ENCODE results near the gene DOCK2.
"Not testable (repeated sequence)": the region's sequence is repeated elsewhere in the genome, so short reads cannot be mapped to it uniquely, and the experiment has no call there.

Gene DOCK2

GRCh38 chr5:169913479-169913878 is 276.4 kb downstream of the DOCK2 start:
- no peak for DNase-seq

GRCh38 chr5:169914766-169915165 is 277.7 kb downstream of the DOCK2 start:
- DNase-seq = no peak

- no peak for DNase-seq
Observed at GRCh38 chr5:169917500-169917899, 280.4 kb downstream of the DOCK2 start.

- DNase-seq = no peak
Observed at GRCh38 chr5:169918228-169918627, 281.2 kb downstream of the DOCK2 start.

GRCh38 chr5:169920474-169920873 is 283.4 kb downstream of the DOCK2 start:
- DNase-seq = no peak

- no peak for DNase-seq
Observed at GRCh38 chr5:169921384-169921783, 284.3 kb downstream of the DOCK2 start.

- DNase-seq = no peak
Observed at GRCh38 chr5:169921949-169922348, 284.9 kb downstream of the DOCK2 start.

GRCh38 chr5:169922474-169922873 is 285.4 kb downstream of the DOCK2 start:
- DNase-seq = no peak

- DNase-seq = no peak
Observed at GRCh38 chr5:169923988-169924387, 286.9 kb downstream of the DOCK2 start.

- DNase-seq = no peak
Observed at GRCh38 chr5:169933127-169933526, 296.1 kb downstream of the DOCK2 start.

GRCh38 chr5:169933616-169934015 is 296.5 kb downstream of the DOCK2 start:
- DNase-seq = no peak

GRCh38 chr5:169934990-169935389 is 297.9 kb downstream of the DOCK2 start:
- no peak for DNase-seq

- no peak for DNase-seq
Observed at GRCh38 chr5:169935762-169936161, 298.7 kb downstream of the DOCK2 start.

GRCh38 chr5:169938439-169938838 is 301.4 kb downstream of the DOCK2 start:
- no peak for DNase-seq

- no peak for DNase-seq
Observed at GRCh38 chr5:169939731-169940130, 302.7 kb downstream of the DOCK2 start.

- DNase-seq = no peak
Observed at GRCh38 chr5:169941542-169941941, 304.5 kb downstream of the DOCK2 start.

GRCh38 chr5:169942181-169942580 is 305.1 kb downstream of the DOCK2 start:
- DNase-seq = no peak

GRCh38 chr5:169943026-169943425 is 306.0 kb downstream of the DOCK2 start:
- no peak for DNase-seq

- DNase-seq = no peak
Observed at GRCh38 chr5:169944115-169944514, 307.0 kb downstream of the DOCK2 start.

- no peak for DNase-seq
Observed at GRCh38 chr5:169944922-169945680, 308.0 kb downstream of the DOCK2 start.

GRCh38 chr5:169945831-169946261 is 308.8 kb downstream of the DOCK2 start:
- DNase-seq = peak; percentile 30

GRCh38 chr5:169946743-169947295 is 309.7 kb downstream of the DOCK2 start:
- DNase-seq = no peak

GRCh38 chr5:169950333-169950732 is 313.3 kb downstream of the DOCK2 start:
- no peak for DNase-seq

- DNase-seq = not testable (repeated sequence)
Observed at GRCh38 chr5:169953196-169953595, 316.1 kb downstream of the DOCK2 start.

- no peak for DNase-seq
Observed at GRCh38 chr5:169954786-169955185, 317.7 kb downstream of the DOCK2 start.
